HepG2 (cell line): ENCODE measurements around the gene SPARC. TPM values are rescaled to one million over a fixed set of nuclear protein-coding genes. Genes with fewer than 3 reads are reported as not detected.

Source experiments
- ATAC-seq: fragments of 200-7000 bp; cut with Tn5 transposase; 3 replicates; pipeline ENCODE4 v1.9.1; 2020; ENCODE audit warnings: mild to moderate bottlenecking, moderate library complexity
- BruUV-seq: library from RNA; stranded (reverse); fragments of 400-500 nt; replicated peaks from 2 replicates; lab custom pipeline; 2021; lab: Mats Ljungman, UMichigan
- CTCF ChIA-PET: fragments of 300-600 bp; formaldehyde crosslinking; extraction: SDS; loops from one replicate; lab custom pipeline; 2021; ENCODE audit warnings: low total read pairs, inconsistent platforms, low intra/inter-chr PET ratio; lab: Yijun Ruan, JAX
- POLR2A ChIA-PET: fragments of 350-600 bp; sonication (Branson Sonifier 250); formaldehyde crosslinking; loops from one replicate; lab custom pipeline; 2020; ENCODE audit warnings: antibody characterized with exemption, inconsistent platforms; lab: Yijun Ruan, JAX
- DNase-seq: peaks from one replicate; pipeline ENCODE4 v3.0.0-alpha.2; 2015; ENCODE audit warnings: low spot score
- FAIRE-seq: peaks from 3 replicates; lab custom pipeline; 2011; peaks lifted over from hg19 to GRCh38; lab: Jason Lieb, UNC
- H2AFZ ChIP-seq: one replicate; pipeline ENCODE4 v1.6.1; 2011; ENCODE audit warnings: low read length, inconsistent platforms
- H3K27ac ChIP-seq: fragments of 300-600 bp; 3 replicates; pipeline ENCODE4 v1.8.0; 2011; ENCODE audit warnings: mixed run types, mild to moderate bottlenecking, mixed read lengths, low read length, inconsistent platforms; ENCODE audit not compliant: insufficient read depth; ENCODE audit errors: extremely low read length
- H3K27me3 ChIP-seq, 2 experiments: fragments of 200-600 bp in 1 of 2; 2 replicates in 1 of 2; 3 replicates in 1 of 2; pipeline versions ENCODE4 v1.6.0 to v1.8.0; 2011; ENCODE audit warnings: low read length in 2 of 2, mild to moderate bottlenecking in 2 of 2, moderate library complexity in 2 of 2, inconsistent platforms in 1 of 2; ENCODE audit not compliant: insufficient read depth in 2 of 2, control insufficient read depth in 1 of 2
- H3K36me3 ChIP-seq, 2 experiments: fragments of 200-600 bp in 1 of 2; replicated peaks in 1 of 2; 2 replicates in 1 of 2; 3 replicates in 1 of 2; pipeline versions ENCODE4 v1.5.1 to v1.8.0; 2011; ENCODE audit warnings: low read length in 2 of 2, inconsistent platforms in 1 of 2; ENCODE audit not compliant: insufficient read depth in 2 of 2, control insufficient read depth in 1 of 2
- H3K4me1 ChIP-seq: 2 replicates; pipeline ENCODE4 v1.5.1; 2012; ENCODE audit warnings: low read length, inconsistent platforms; ENCODE audit not compliant: insufficient read depth
- H3K4me2 ChIP-seq: 2 replicates; pipeline ENCODE4 v1.6.0; 2011; ENCODE audit warnings: low read depth, low read length, inconsistent platforms
- H3K4me3 ChIP-seq, 3 experiments: fragments of 200-600 bp in 1 of 3; sonication (generic), shearing (Covaris generic) in 1 of 3; replicated peaks in 1 of 3; 2 replicates each; pipeline ENCODE4 v1.5.1; 2011 to 2016; ENCODE audit warnings: low read length in 3 of 3, inconsistent platforms in 2 of 3, low read depth in 2 of 3, mild to moderate bottlenecking in 2 of 3, control low read depth in 1 of 3, mixed read lengths in 1 of 3; ENCODE audit not compliant: insufficient read depth in 1 of 3
- H3K79me2 ChIP-seq: one replicate; pipeline ENCODE4 v1.6.1; 2011; ENCODE audit warnings: low read length, inconsistent platforms; ENCODE audit not compliant: insufficient read depth
- H3K9ac ChIP-seq: 2 replicates; pipeline ENCODE4 v1.6.0; 2011; ENCODE audit warnings: mild to moderate bottlenecking, low read depth, low read length, inconsistent platforms; ENCODE audit not compliant: insufficient read depth
- H3K9me3 ChIP-seq: 2 replicates; pipeline ENCODE4 v1.5.1; 2012; ENCODE audit warnings: mild to moderate bottlenecking, low read length
- H4K20me1 ChIP-seq: 2 replicates; pipeline ENCODE4 v1.6.0; 2011; ENCODE audit warnings: inconsistent platforms, mild to moderate bottlenecking, low read length, moderate library complexity; ENCODE audit not compliant: insufficient read depth
- EED ChIP-seq: sonication (generic); formaldehyde crosslinking; IDR thresholded peaks from 2 replicates; pipeline ENCODE4 v1.5.0; 2020; ENCODE audit warnings: mild to moderate bottlenecking, missing genetic modification reagents
- GMEB1 ChIP-seq: sonication (generic); formaldehyde crosslinking; IDR thresholded peaks from 2 replicates; pipeline ENCODE4 v1.5.1; 2020; ENCODE audit warnings: missing genetic modification reagents, mild to moderate bottlenecking, borderline replicate concordance
- IKZF4 ChIP-seq: sonication (generic); formaldehyde crosslinking; IDR thresholded peaks from 2 replicates; pipeline ENCODE4 v1.5.1; 2020; ENCODE audit warnings: borderline replicate concordance, mild to moderate bottlenecking, low read depth, missing genetic modification reagents; ENCODE audit errors: not compliant biosample characterization
- MED1 ChIP-seq: sonication (generic); formaldehyde crosslinking; IDR thresholded peaks from 2 replicates; pipeline ENCODE4 v1.4.0; 2020; ENCODE audit warnings: missing genetic modification reagents
- MTERF4 ChIP-seq: sonication (generic); formaldehyde crosslinking; IDR thresholded peaks from 2 replicates; pipeline ENCODE4 v1.8.0; 2023; ENCODE audit warnings: mild to moderate bottlenecking, missing genetic modification reagents
- PTBP1 ChIP-seq: fragments of 200-400 bp; formaldehyde crosslinking; IDR thresholded peaks from 2 replicates; pipeline ENCODE4 v1.6.1; 2018; ENCODE audit warnings: low read length, low read depth; ENCODE audit not compliant: poor library complexity, severe bottlenecking
- RCOR2 ChIP-seq: IDR thresholded peaks from 2 replicates; pipeline ENCODE4 v1.6.1; 2016; ENCODE audit warnings: missing biosample characterization, missing genetic modification reagents
- REPIN1 ChIP-seq: sonication (generic); formaldehyde crosslinking; IDR thresholded peaks from 2 replicates; pipeline ENCODE4 v1.8.0; 2022; ENCODE audit warnings: missing genetic modification reagents, low read depth, mild to moderate bottlenecking, borderline replicate concordance
- SIX4 ChIP-seq: sonication (generic); formaldehyde crosslinking; IDR thresholded peaks from 2 replicates; pipeline ENCODE4 v1.4.0; 2020; ENCODE audit warnings: missing genetic modification reagents
- SMARCE1 ChIP-seq: fragments of 450-650 bp; IDR thresholded peaks from 2 replicates; pipeline ENCODE4 v1.6.1; 2017; ENCODE audit warnings: borderline replicate concordance
- SP1 ChIP-seq, 2 experiments: fragments of 450-650 bp in 1 of 2; sonication (generic) in 1 of 2; formaldehyde crosslinking in 1 of 2; IDR thresholded peaks; 2 replicates each; pipeline versions ENCODE4 v1.4.0 to v1.6.1; 2016 to 2020; ENCODE audit warnings: missing genetic modification reagents in 1 of 2
- ZNF235 ChIP-seq: sonication (generic); formaldehyde crosslinking; IDR thresholded peaks from 2 replicates; pipeline ENCODE4 v1.8.1; 2023; ENCODE audit warnings: mild to moderate bottlenecking, missing genetic modification reagents, borderline replicate concordance
- ZNF543 ChIP-seq: sonication (generic); formaldehyde crosslinking; IDR thresholded peaks from 2 replicates; pipeline ENCODE4 v1.4.0; 2020; ENCODE audit warnings: mild to moderate bottlenecking, missing genetic modification reagents
- ZNF569 ChIP-seq: sonication (generic); formaldehyde crosslinking; IDR thresholded peaks from 2 replicates; pipeline ENCODE4 v1.5.0; 2020; ENCODE audit warnings: mild to moderate bottlenecking, missing genetic modification reagents, moderate library complexity, borderline replicate concordance
- ZNF609 ChIP-seq: sonication (generic); formaldehyde crosslinking; IDR thresholded peaks from 2 replicates; pipeline ENCODE4 v1.4.0; 2020; ENCODE audit warnings: mild to moderate bottlenecking, missing genetic modification reagents, borderline replicate concordance
- WGBS: methylation state at CpG from one replicate; pipeline ENCODE4 v1.1.6; 2017; ENCODE audit warnings: low lambda C conversion rate; 5-methylcytosine and 5-hydroxymethylcytosine counted together
- in situ Hi-C: cut with HindIII; loops from 2 replicates; pipeline ENCODE4 v1.10.0; 2017; ENCODE audit warnings: low pct_unique_long_range_greater_than_20kb; ENCODE audit not compliant: extremely low pct_ligation_motif_present
- intact Hi-C: fragments of 100-400 bp; cut with micrococcal nuclease; formaldehyde crosslinking; loops from one replicate; pipeline ENCODE4 v1.10.0; 2022; ENCODE audit not compliant: unreplicated experiment
- polyA plus RNA-seq, 8 experiments: library from polyadenylated mRNA; depleted of rRNA in 3 of 8; stranded (reverse) in 7 of 8; unstranded in 1 of 8; fragments of >200 nt; fragmentation: Illumina TruSeq in 4 of 8; extraction: Trizol in 4 of 8; gene quantifications; 2 replicates each; pipeline versions ENCODE4 v1.2.1 to v1.2.3, GENCODE V29; 2011 to 2016; ENCODE audit warnings: low read depth in 4 of 8, missing spikeins in 1 of 8, mixed read lengths in 1 of 8; ENCODE audit not compliant: insufficient read depth in 1 of 8
- total RNA-seq, 5 experiments: library from RNA; depleted of rRNA; stranded (reverse); fragments of >200 nt; fragmentation: Illumina TruSeq; extraction: Trizol; gene quantifications; 2 replicates each; pipeline ENCODE4 v1.2.3, GENCODE V29; 2016; ENCODE audit warnings: low read depth in 1 of 5

The SPARC gene
- total and polyA plus RNA-seq, 2 of the 13 experiments (the other 11 are each of a cell fraction or from before 2014, with no cell fraction given), result 76.7 to 192 TPM

- TF ChIP-seq ZNF609 (CRISPR knock-in tag) (no peak), EED (CRISPR knock-in tag) (no peak), SP1 (IDR thresholded peaks at IDR 0.05) (no peak), SP1 (CRISPR knock-in tag; IDR thresholded peaks at IDR 0.05) (no peak)
Measured at GRCh38 chr5:151642472-151643140, 44.1 kb downstream of the SPARC start (continued).

- H3K4me1 ChIP-seq, result no peaks in the 10 kb centered on the region
- H2AFZ ChIP-seq, result no peak overlapping the region
- H3K36me3 ChIP-seq, result no peaks in the 10 kb centered on the region
- no peaks in the 10 kb centered on the region for H3K9me3 ChIP-seq
- DNase-seq (no peak), FAIRE-seq (no peak), ATAC-seq (no peak)
- H4K20me1 ChIP-seq, result no peaks in the 10 kb centered on the region
- no peak overlapping the region for H3K9ac ChIP-seq
- 20% methylated on average over 4 of the region's 4 CpGs for WGBS
- in situ Hi-C loops, result no loop called here
- H3K27ac ChIP-seq, result no peak overlapping the region
- intact Hi-C loops, result no loop called here
- H3K4me3 ChIP-seq, result no peak overlapping the region
- no peak overlapping the region for H3K4me2 ChIP-seq
- ChIA-PET CTCF (no interaction called here), POLR2A (no interaction called here)
- BruUV-seq, result no TSS peak
- no peaks in the 10 kb centered on the region for H3K79me2 ChIP-seq
- H3K27me3 ChIP-seq, result peaks cover 0 to 11% of the 10 kb centered on the region in 2 experiments; a peak in 2 of 5 replicates
- no peak for TF ChIP-seq MTERF4 (CRISPR knock-in tag)
- no peak for TF ChIP-seq RCOR2 (CRISPR knock-in tag)
- TF ChIP-seq REPIN1 (CRISPR knock-in tag), result no peak
- TF ChIP-seq GMEB1, result no peak
- TF ChIP-seq PTBP1, result no peak
- TF ChIP-seq ZNF543, result no peak
- no peak for TF ChIP-seq ZNF235 (CRISPR knock-in tag)
- TF ChIP-seq ZNF569 (CRISPR knock-in tag), result no peak
- TF ChIP-seq SMARCE1, result no peak
- no peak for TF ChIP-seq MED1 (CRISPR knock-in tag)
- TF ChIP-seq IKZF4 (CRISPR knock-in tag), result no peak
- no peak for TF ChIP-seq SIX4 (CRISPR knock-in tag)
Measured at GRCh38 chr5:151638619-151639018, 48.1 kb downstream of the SPARC start.
